OCI-LY3 (cell line): ENCODE data around the gene ZSWIM7.

Experiments used
- H2AFZ ChIP-seq: fragments of 200-600, 300-600 bp; shearing (Covaris generic); 2 replicates; pipeline ENCODE4 v1.6.0; 2014; ENCODE audit warnings: antibody characterized with exemption, low read depth, low read length
- H3K27ac ChIP-seq: fragments of 200-600, 300-600 bp; sonication (generic); 2 replicates; pipeline ENCODE4 v1.5.1; 2014; ENCODE audit warnings: mild to moderate bottlenecking, low read length, moderate library complexity, mixed read lengths
- H3K27me3 ChIP-seq: fragments of 200-600, 300-600 bp; sonication (generic); 2 replicates; pipeline ENCODE4 v1.6.1; 2014; ENCODE audit warnings: low read depth, low read length, mixed read lengths
- H3K36me3 ChIP-seq: fragments of 200-600, 300-600 bp; sonication (generic); replicated peaks from 2 replicates; pipeline ENCODE3; 2014; ENCODE audit warnings: low read depth, low read length, mixed read lengths
- H3K4me1 ChIP-seq: fragments of 300-600, 200-600 bp; sonication (generic); 2 replicates; pipeline ENCODE4 v1.6.1; 2014; ENCODE audit warnings: low read length, mixed read lengths
- H3K4me2 ChIP-seq: fragments of 200-600, 300-600 bp; sonication (generic); 2 replicates; pipeline ENCODE4 v1.6.1; 2014; ENCODE audit warnings: low read length, mixed read lengths
- H3K4me3 ChIP-seq: fragments of 300-600, 200-600 bp; sonication (generic); 2 replicates; pipeline ENCODE4 v1.5.1; 2014; ENCODE audit warnings: antibody characterized with exemption, mild to moderate bottlenecking, low read length, moderate library complexity
- H3K79me2 ChIP-seq: fragments of 300-600, 200-600 bp; shearing (Covaris generic); 2 replicates; pipeline ENCODE4 v1.6.1; 2014; ENCODE audit warnings: mild to moderate bottlenecking, low read length, mixed read lengths
- H3K9ac ChIP-seq: fragments of 300-600, 200-600 bp; shearing (Covaris generic); 2 replicates; pipeline ENCODE4 v1.6.0; 2014; ENCODE audit warnings: mild to moderate bottlenecking, low read length, moderate library complexity
- H3K9me3 ChIP-seq: fragments of 200-600, 300-600 bp; shearing (Covaris generic); 2 replicates; pipeline ENCODE4 v1.6.1; 2014; ENCODE audit warnings: low read length, mixed read lengths; ENCODE audit not compliant: insufficient read depth
- H4K20me1 ChIP-seq: fragments of 200-600, 300-600 bp; sonication (generic); 2 replicates; pipeline ENCODE4 v1.6.1; 2016; ENCODE audit warnings: low read length, mixed read lengths; ENCODE audit not compliant: insufficient read depth
- CTCF ChIP-seq: fragments of 200-600, 300-600 bp; sonication (generic); IDR thresholded peaks from 2 replicates; pipeline ENCODE4 v1.5.1; 2014; ENCODE audit warnings: antibody characterized with exemption, low read length, low read depth
- EZH2phosphoT487 ChIP-seq: fragments of 200-600 bp; shearing (Covaris generic); IDR thresholded peaks from 2 replicates; pipeline ENCODE4 v1.6.1; 2018; ENCODE audit warnings: antibody characterized with exemption, mixed run types, low read depth

The ZSWIM7 gene

GRCh38 chr17:16040710-16041251 is 41.3 kb upstream of the ZSWIM7 start:
- Histone ChIP-seq H3K4me2 (no peak overlapping the region), H3K79me2 (no peaks in the 10 kb centered on the region), H2AFZ (no peak overlapping the region), H3K4me1 (peaks cover 4% of the 10 kb centered on the region; the same call in 1 of the 2 replicates), H3K9ac (no peak overlapping the region), H3K36me3 (peaks cover 16% of the 10 kb centered on the region), H3K4me3 (no peak overlapping the region), H3K27ac (no peak overlapping the region), H3K9me3 (no peaks in the 10 kb centered on the region), H4K20me1 (no peaks in the 10 kb centered on the region), H3K27me3 (no peaks in the 10 kb centered on the region)
- no peak for TF ChIP-seq EZH2phosphoT487
- no peak for TF ChIP-seq CTCF

- Histone ChIP-seq H3K36me3 (peaks cover 15% of the 10 kb centered on the region), H2AFZ (no peak overlapping the region), H3K79me2 (no peaks in the 10 kb centered on the region), H3K9ac (no peak overlapping the region), H3K4me1 (peaks cover 4% of the 10 kb centered on the region; the same call in 1 of the 2 replicates), H3K4me2 (no peak overlapping the region), H3K27ac (no peak overlapping the region), H4K20me1 (no peaks in the 10 kb centered on the region), H3K27me3 (no peaks in the 10 kb centered on the region), H3K9me3 (no peaks in the 10 kb centered on the region), H3K4me3 (no peak overlapping the region)
- TF ChIP-seq CTCF = no peak
- no peak for TF ChIP-seq EZH2phosphoT487
These were observed 38.1 kb upstream of the ZSWIM7 start for GRCh38 chr17:16037636-16038035.

GRCh38 chr17:16036261-16036660 is 36.8 kb upstream of the ZSWIM7 start:
- Histone ChIP-seq H4K20me1 (no peaks in the 10 kb centered on the region), H3K36me3 (peaks cover 20% of the 10 kb centered on the region), H3K27ac (no peak overlapping the region), H3K79me2 (no peaks in the 10 kb centered on the region), H3K4me1 (peaks cover 4% of the 10 kb centered on the region; the same call in 1 of the 2 replicates), H3K4me2 (no peak overlapping the region), H3K9me3 (no peaks in the 10 kb centered on the region), H3K27me3 (no peaks in the 10 kb centered on the region), H3K9ac (no peak overlapping the region), H3K4me3 (no peak overlapping the region), H2AFZ (no peak overlapping the region)
- TF ChIP-seq CTCF (no peak), EZH2phosphoT487 (no peak)

- no peak for TF ChIP-seq CTCF
- Histone ChIP-seq H3K27ac (no peak overlapping the region), H2AFZ (no peak overlapping the region), H3K27me3 (no peaks in the 10 kb centered on the region), H3K9me3 (no peaks in the 10 kb centered on the region), H3K79me2 (no peaks in the 10 kb centered on the region), H3K4me3 (no peak overlapping the region), H3K4me2 (no peak overlapping the region), H3K9ac (no peak overlapping the region), H3K36me3 (peaks cover 33% of the 10 kb centered on the region), H3K4me1 (peaks cover 4% of the 10 kb centered on the region; the same call in 1 of the 2 replicates), H4K20me1 (no peaks in the 10 kb centered on the region)
These were observed 34.3 kb upstream of the ZSWIM7 start for GRCh38 chr17:16033729-16034349.
